NAMALWA (cell line): ENCODE data around the gene BACH1.

ENCODE experiments used
- DNase-seq: peaks from one replicate; pipeline ENCODE4 v3.0.0-alpha.2; 2015; ENCODE audit warnings: low spot score

The BACH1 gene

DNA sequence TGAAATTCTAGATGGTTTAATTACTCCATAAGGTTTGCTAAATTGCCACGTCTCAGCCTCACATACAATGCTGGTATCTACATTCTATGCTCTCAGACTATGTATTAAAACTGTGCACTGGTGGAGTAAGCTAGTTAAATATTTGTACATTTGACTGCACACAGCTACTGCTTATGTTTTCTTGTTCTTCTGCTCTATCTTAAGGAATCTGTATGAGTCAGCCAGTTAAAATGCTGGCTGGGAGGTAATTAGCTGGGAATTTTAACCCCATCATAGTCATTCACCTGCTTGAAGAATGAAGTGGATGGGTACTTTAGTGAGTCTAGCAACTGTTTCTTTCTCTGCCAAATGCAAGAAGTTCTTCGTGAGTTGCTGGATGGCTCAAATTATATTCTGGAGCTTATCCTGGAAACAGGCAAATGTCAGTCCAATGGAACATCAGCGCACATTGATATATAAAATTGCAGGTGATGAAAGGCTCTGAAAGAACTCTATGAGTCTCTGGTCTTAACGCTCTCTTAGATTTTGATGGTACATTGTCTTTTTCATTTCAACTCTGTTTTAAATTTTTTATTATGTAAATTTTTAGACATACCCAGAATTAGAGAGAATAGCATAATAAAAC lies 83.4 kb downstream of the BACH1 start:
- no peak for DNase-seq

DNA sequence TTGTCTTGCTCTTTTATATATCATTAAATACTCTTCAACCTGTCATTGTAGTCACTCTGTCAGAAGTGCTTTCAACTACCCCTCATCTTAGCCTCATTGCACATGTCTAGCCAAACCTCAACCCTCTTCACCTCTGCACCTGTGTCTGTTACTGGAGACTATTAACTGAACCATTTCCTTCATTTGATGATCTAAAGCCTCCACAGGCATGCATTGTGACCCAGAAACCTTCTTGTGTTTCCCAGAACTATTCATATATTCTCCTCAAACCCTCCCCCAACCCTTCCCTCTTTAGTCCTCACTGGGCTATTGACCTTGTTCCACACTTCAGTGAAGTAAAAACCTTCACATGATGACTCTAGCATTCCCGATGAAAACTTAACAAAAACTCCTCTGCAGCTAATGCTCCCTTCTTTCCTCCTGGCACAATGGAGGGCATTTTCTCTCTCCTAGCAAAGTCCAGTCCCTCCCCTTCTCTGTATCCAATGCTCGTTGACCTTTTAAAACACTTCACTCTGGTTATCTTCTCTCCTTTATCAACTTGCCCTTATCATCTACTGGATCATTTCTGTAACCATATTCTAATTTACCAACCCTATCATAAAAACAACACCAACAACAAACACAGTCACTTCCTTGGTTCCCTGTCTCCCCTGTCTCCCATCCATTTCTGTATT lies 86.1 kb downstream of the BACH1 start:
- DNase-seq: no peak

DNA sequence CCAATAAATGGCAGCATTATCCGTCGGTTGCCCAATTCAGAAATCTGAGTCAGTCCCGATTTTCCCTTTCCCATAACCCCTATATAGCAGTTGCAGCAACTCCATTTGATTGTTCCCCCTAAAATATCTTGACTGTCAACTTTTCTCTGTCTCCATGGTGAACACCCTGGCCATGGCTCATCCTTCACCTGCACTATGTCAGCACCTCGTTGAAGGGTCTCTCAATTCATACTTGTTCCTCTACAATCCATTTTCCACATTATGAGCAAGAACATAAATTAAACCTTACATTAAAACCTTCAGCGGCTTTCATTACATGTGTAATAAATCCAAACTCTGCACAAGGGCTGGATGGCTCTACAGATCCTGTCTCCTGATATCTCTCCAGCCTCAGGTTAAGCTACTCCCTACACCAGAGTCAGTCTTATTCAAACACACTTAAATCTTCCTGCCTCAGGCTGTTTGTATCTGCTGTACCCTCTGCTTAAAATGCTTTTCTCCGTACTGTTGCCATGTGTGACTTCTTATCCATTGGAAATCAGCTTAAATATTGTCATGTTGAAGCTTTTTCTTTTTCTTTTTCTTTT lies 87.3 kb downstream of the BACH1 start:
- DNase-seq: no peak

- no peak for DNase-seq
Observed at GRCh38 chr21:29386803-29387202, 88.1 kb downstream of the BACH1 start.

- DNase-seq: no peak
Observed at GRCh38 chr21:29387598-29387997, 88.9 kb downstream of the BACH1 start.

DNA sequence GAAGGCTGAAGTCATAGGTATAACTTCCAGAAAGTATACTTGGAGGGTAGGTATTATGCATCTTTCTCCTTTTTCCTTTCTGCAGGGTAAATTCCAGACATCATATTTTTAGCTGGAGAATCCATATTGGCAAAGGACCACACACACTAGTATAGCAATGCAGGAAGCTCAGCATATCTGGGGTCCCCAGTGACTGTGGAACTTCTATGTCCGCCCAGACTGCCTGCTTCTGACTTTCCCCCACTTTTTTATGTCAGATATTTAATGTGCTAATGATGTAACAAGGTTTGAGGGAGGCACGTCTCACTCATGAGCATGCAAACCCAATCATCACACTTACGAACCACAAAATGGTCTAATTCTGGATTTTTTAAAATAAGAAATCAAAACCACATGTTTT lies 90.4 kb downstream of the BACH1 start:
- DNase-seq: no peak

GRCh38 chr21:29390778-29391177 lies 92.1 kb downstream of the BACH1 start:
- no peak for DNase-seq

DNA sequence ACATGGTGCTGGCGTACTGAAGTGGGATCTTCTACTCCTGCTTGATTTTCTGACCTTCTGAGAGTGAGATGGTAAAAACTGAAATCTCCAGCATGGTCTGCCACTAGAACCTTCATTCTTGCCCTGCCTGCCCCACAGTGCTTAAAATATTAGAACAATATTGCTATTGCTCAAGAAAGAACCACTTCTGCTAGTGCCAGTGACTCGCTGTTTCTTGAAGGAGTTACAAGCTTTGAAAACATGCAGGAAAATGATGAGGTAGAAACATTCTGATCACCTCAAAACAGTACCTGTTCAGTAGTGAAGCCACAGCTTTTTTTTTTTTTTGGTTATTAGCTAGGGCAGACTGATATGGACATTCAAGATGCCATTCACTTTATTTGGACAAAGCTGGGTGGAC lies 95.3 kb downstream of the BACH1 start:
- DNase-seq: no peak
